ENCODE measurements around the gene IL20RA. TPM values are rescaled to one million over a fixed set of nuclear protein-coding genes. Genes with fewer than 3 reads are reported as not detected.
"Not testable (repeated sequence)": the region's sequence is repeated elsewhere in the genome, so short reads cannot be mapped to it uniquely, and the experiment has no call there.

IL20RA gene
- total RNA-seq, 1 experiment from 2014 or later = 0.28 TPM

- DNase-seq = no peak
- peaks cover 1% of the 10 kb centered on the region; the same call in 1 of the 2 replicates for H3K27me3 ChIP-seq (ENCODE audit: control insufficient read depth, insufficient read depth, low read length)
- no peaks in the 10 kb centered on the region for H3K36me3 ChIP-seq (replicated peaks; ENCODE audit: control insufficient read depth, insufficient read depth, low read length)
- H3K4me3 ChIP-seq (ENCODE audit: insufficient read depth, low read depth, low read length) = no peak overlapping the region
These were observed 82.9 kb downstream of the IL20RA start for GRCh38 chr6:136961848-136962247.

DNA sequence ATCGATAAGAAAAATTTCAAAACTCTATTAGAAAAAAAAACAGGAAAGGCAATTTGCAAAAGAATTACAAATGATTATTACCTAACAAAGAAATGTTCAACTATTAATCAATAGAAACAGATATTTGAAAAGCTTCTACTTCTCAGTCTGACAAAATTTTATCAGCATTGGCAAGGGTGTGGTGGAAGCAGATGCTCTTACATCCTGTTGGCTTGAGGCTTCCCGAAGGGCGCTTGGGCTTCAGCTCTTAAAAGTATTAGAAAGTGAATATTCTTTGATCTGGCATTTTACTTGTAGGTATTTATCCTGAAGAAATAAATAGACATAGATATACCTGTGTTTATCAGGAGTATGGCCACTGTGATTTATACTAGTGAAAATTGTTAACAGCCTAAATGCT is 84.0 kb downstream of the IL20RA start:
- H3K4me3 ChIP-seq (ENCODE audit: insufficient read depth, low read depth, low read length) = no peak overlapping the region
- DNase-seq = no peak
- no peaks in the 10 kb centered on the region for H3K36me3 ChIP-seq (replicated peaks; ENCODE audit: control insufficient read depth, insufficient read depth, low read length)
- H3K27me3 ChIP-seq (ENCODE audit: control insufficient read depth, insufficient read depth, low read length) = peaks cover 1% of the 10 kb centered on the region; the same call in 1 of the 2 replicates

- not testable (repeated sequence) for H3K4me3 ChIP-seq (ENCODE audit: insufficient read depth, low read depth, low read length); DNase-seq; H3K36me3 ChIP-seq (replicated peaks; ENCODE audit: control insufficient read depth, insufficient read depth, low read length); H3K27me3 ChIP-seq (ENCODE audit: control insufficient read depth, insufficient read depth, low read length)
These were observed 84.8 kb downstream of the IL20RA start for GRCh38 chr6:136959935-136960334.

DNA sequence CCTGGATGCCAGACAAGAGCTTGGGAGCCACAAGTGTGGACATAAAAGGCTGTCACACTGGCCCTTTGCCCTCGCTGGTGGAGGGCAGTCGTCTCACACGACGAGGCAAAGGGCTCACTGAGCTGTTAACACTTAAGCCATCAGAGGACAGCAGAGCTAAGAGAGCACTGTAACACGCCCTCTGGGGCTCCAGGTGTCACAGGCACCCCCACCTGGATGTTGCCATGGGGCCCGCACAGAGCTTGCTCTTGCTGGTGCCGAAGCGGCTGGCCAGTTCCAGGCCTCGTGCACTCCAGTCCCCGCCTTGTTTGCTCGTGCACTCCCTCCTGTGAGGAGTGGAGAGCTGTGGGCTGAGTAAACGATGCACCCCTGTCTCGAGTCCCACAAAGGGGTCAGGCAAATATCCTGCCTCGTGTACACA is 85.3 kb downstream of the IL20RA start:
- Histone ChIP-seq H3K27me3 (ENCODE audit: control insufficient read depth, insufficient read depth, low read length) (peaks cover 1% of the 10 kb centered on the region; the same call in 1 of the 2 replicates), H3K36me3 (replicated peaks; ENCODE audit: control insufficient read depth, insufficient read depth, low read length) (no peaks in the 10 kb centered on the region), H3K4me3 (ENCODE audit: insufficient read depth, low read depth, low read length) (no peak overlapping the region)
- peak; percentile 40 for DNase-seq

GRCh38 chr6:136958168-136958567 is 86.6 kb downstream of the IL20RA start:
- DNase-seq = peak; percentile 32
- no peaks in the 10 kb centered on the region for H3K36me3 ChIP-seq (replicated peaks; ENCODE audit: control insufficient read depth, insufficient read depth, low read length)
- H3K4me3 ChIP-seq (ENCODE audit: insufficient read depth, low read depth, low read length) = no peak overlapping the region
- H3K27me3 ChIP-seq (ENCODE audit: control insufficient read depth, insufficient read depth, low read length) = peaks cover 1% of the 10 kb centered on the region; the same call in 1 of the 2 replicates

- peak; percentile 70 for DNase-seq
- Histone ChIP-seq H3K27me3 (ENCODE audit: control insufficient read depth, insufficient read depth, low read length) (peaks cover 1% of the 10 kb centered on the region; the same call in 1 of the 2 replicates), H3K4me3 (ENCODE audit: insufficient read depth, low read depth, low read length) (no peak overlapping the region), H3K36me3 (replicated peaks; ENCODE audit: control insufficient read depth, insufficient read depth, low read length) (no peaks in the 10 kb centered on the region)
These were observed 87.9 kb downstream of the IL20RA start for GRCh38 chr6:136956590-136957544.

- Histone ChIP-seq H3K27me3 (ENCODE audit: control insufficient read depth, insufficient read depth, low read length) (peaks cover 1% of the 10 kb centered on the region; the same call in 1 of the 2 replicates), H3K4me3 (ENCODE audit: insufficient read depth, low read depth, low read length) (no peak overlapping the region), H3K36me3 (replicated peaks; ENCODE audit: control insufficient read depth, insufficient read depth, low read length) (no peaks in the 10 kb centered on the region)
- no peak for DNase-seq
These were observed 89.6 kb downstream of the IL20RA start for GRCh38 chr6:136955123-136955522.

DNA sequence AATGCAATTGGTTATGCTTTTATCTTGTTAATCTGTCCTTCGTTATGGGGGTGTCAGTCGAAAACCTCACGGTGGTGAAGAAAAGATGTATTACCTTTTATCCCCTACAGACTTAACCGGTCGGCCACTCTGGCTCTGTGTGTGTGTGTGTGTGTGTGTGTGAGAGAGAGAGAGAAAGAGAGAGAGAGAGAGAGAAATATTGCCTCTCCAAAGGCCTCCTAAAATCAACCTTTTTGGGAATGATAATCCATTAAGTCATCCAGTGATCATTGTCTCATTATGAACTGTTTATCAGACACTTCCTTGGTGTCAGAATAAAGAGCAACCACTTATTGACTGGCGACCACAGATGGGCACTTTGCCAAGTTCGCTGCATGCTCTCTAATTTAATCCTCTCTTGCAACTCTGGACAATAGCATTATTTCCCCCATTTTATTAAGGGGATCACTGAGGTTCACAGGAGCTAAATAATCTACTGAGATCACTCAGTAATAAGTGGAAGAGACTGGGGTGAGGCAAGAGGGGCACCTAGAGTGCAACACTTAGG is 92.0 kb downstream of the IL20RA start:
- H3K27me3 ChIP-seq (ENCODE audit: control insufficient read depth, insufficient read depth, low read length) = no peaks in the 10 kb centered on the region
- H3K4me3 ChIP-seq (ENCODE audit: insufficient read depth, low read depth, low read length) = no peak overlapping the region
- DNase-seq = no peak
- H3K36me3 ChIP-seq (replicated peaks; ENCODE audit: control insufficient read depth, insufficient read depth, low read length) = no peaks in the 10 kb centered on the region

DNA sequence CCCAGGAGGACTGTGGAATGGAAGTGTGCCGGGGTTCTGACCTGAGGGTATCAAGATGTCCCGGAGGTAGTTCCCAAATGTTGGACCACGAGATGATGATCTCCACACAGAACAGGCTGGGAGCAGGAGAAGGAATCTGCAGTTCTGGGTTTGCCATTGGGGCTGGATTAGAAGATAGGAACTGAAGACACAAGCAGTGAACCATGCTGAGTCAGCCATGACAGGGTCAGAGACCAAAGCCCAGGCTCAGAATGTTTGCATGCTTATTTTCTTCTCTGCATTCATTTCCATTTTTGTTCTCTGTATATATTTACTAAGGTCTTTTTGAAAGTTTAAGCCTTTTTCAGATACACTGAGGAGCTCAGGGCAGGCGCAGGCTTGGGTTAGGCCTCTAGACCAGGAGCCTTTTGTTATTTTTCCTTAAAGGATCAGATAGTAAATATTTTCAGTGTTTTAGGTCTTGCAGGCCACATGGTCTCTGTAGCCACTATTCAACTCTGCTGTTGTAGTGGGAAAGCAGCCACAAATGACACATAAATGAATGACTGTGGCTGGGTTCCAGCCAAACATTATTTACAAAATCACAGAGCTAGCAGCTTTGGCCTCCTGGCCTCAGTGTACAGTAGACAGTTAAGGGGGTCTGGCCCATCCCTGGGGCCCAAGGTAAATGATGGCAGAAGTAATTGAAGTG is 94.2 kb downstream of the IL20RA start:
- Histone ChIP-seq H3K27me3 (ENCODE audit: control insufficient read depth, insufficient read depth, low read length) (no peaks in the 10 kb centered on the region), H3K36me3 (replicated peaks; ENCODE audit: control insufficient read depth, insufficient read depth, low read length) (no peaks in the 10 kb centered on the region), H3K4me3 (ENCODE audit: insufficient read depth, low read depth, low read length) (no peak overlapping the region)
- DNase-seq = no peak

Other genes with a start within 250 kb of the IL20RA start
- 11.8 and 14.0 TPM in 2 replicates for gene PEX7, start 222.4 kb downstream of the IL20RA start, total RNA-seq (2014; rRNA removed; shearing (Covaris generic))
- gene SLC35D3, start 122.7 kb downstream of the IL20RA start, total RNA-seq (2014; rRNA removed; shearing (Covaris generic)) = 0.42 and 0.63 TPM in 2 replicates
- gene IL22RA2, start 128.7 kb upstream of the IL20RA start, total RNA-seq (2014; rRNA removed; shearing (Covaris generic)) = not detected in 2 replicates
- gene IFNGR1, start 174.4 kb upstream of the IL20RA start, total RNA-seq (2014; rRNA removed; shearing (Covaris generic)) = 21.8 and 24.7 TPM in 2 replicates

All from H7 (cell line).